Measurements from ENCODE around the gene SETD3.
A peak's percentile ranks its signal among the peaks of the same experiment; 100 is the strongest.

The SETD3 gene

GRCh38 chr14:99479906-99480869, at the start of gene SETD3:
Gene SETD3 (minus strand): TSS chr14:99480859. CDS start chr14:99465805, 15,054 bp downstream.
- DNase-seq: peak; percentile 12 to 43

GRCh38 chr14:99529899-99530298, 49.2 kb upstream of the SETD3 start:
- DNase-seq: no peak

GRCh38 chr14:99527427-99528076, 46.9 kb upstream of the SETD3 start:
- no peak for DNase-seq

GRCh38 chr14:99527026-99527425, 46.4 kb upstream of the SETD3 start:
- no peak for DNase-seq

GRCh38 chr14:99525699-99526080, 45.0 kb upstream of the SETD3 start:
- DNase-seq: no peak

GRCh38 chr14:99524804-99525698, 44.4 kb upstream of the SETD3 start:
- DNase-seq: peak in 1 of 2 experiments; percentile 41

GRCh38 chr14:99524091-99524661, 43.5 kb upstream of the SETD3 start:
- DNase-seq: peak; percentile 68 to 83

- no peak for DNase-seq
These were observed 43.0 kb upstream of the SETD3 start for GRCh38 chr14:99523704-99524055.

- DNase-seq: no peak
These were observed 42.5 kb upstream of the SETD3 start for GRCh38 chr14:99522934-99523703.

GRCh38 chr14:99522457-99522891, 41.8 kb upstream of the SETD3 start:
- no peak for DNase-seq

- no peak for DNase-seq
These were observed 41.4 kb upstream of the SETD3 start for GRCh38 chr14:99522025-99522401.

GRCh38 chr14:99521176-99522024, 40.7 kb upstream of the SETD3 start:
- DNase-seq: no peak

- DNase-seq: no peak
These were observed 40.0 kb upstream of the SETD3 start for GRCh38 chr14:99520571-99521081.

- DNase-seq: no peak
These were observed 39.3 kb upstream of the SETD3 start for GRCh38 chr14:99519931-99520421.

GRCh38 chr14:99519347-99519881, 38.8 kb upstream of the SETD3 start:
- DNase-seq: no peak

- peak; percentile 66 to 72 for DNase-seq
These were observed 38.0 kb upstream of the SETD3 start for GRCh38 chr14:99518441-99519346.

GRCh38 chr14:99517643-99518381, 37.2 kb upstream of the SETD3 start:
- DNase-seq: no peak

All from NCI-H2081 (cell line).